Epithelial cell of esophagus (primary cell): Measurements from ENCODE around the gene SEZ6L.

ENCODE experiments used
- DNase-seq: peaks from one replicate; pipeline ENCODE4 v3.0.0; 2010; ENCODE audit warnings: low read depth
- H3K4me3 ChIP-seq: 2 replicates; pipeline ENCODE4 v1.5.1; 2011; ENCODE audit warnings: mild to moderate bottlenecking, low read length, control low read depth
- CTCF ChIP-seq: IDR thresholded peaks from 2 replicates; pipeline ENCODE4 v1.5.1; 2011; ENCODE audit warnings: low read depth, mild to moderate bottlenecking, low read length, control low read depth, inconsistent platforms; ENCODE audit not compliant: insufficient read depth; ENCODE audit errors: missing control alignments

SEZ6L gene

DNA sequence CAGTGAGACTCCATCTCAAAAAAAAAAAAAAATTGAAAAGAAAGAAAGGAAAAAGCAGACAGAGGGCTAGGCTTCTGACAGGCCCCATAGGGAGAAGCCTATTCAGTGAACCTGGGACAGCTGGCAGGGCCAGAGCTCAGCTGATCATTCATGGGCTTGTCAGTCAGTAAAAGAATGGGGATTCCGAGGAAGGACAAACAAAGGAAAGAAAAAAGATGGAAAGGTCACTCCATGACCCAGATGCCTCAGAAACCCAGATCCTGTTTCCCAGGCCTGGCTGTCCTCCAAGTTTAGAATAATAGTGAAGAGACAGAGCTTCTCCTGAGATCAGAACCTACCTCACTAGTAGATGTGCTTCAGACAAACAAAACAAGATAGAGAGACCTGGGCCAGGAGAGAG is 225.5 kb downstream of the SEZ6L start:
- no peak for TF ChIP-seq CTCF
- DNase-seq: no peak
- no peak overlapping the region for H3K4me3 ChIP-seq

- no peak for DNase-seq
- TF ChIP-seq CTCF: no peak
- H3K4me3 ChIP-seq: no peak overlapping the region
Observed at GRCh38 chr22:26395926-26396325, 226.7 kb downstream of the SEZ6L start.

GRCh38 chr22:26398741-26399153 is 229.5 kb downstream of the SEZ6L start:
- TF ChIP-seq CTCF: peak; percentile 85
- peak; percentile 83 for DNase-seq
- H3K4me3 ChIP-seq: no peak overlapping the region

GRCh38 chr22:26399289-26399688 is 230.0 kb downstream of the SEZ6L start:
- no peak for DNase-seq
- no peak for TF ChIP-seq CTCF
- no peak overlapping the region for H3K4me3 ChIP-seq

- TF ChIP-seq CTCF: no peak
- no peak for DNase-seq
Observed at GRCh38 chr22:26401726-26402125, 232.5 kb downstream of the SEZ6L start.

DNA sequence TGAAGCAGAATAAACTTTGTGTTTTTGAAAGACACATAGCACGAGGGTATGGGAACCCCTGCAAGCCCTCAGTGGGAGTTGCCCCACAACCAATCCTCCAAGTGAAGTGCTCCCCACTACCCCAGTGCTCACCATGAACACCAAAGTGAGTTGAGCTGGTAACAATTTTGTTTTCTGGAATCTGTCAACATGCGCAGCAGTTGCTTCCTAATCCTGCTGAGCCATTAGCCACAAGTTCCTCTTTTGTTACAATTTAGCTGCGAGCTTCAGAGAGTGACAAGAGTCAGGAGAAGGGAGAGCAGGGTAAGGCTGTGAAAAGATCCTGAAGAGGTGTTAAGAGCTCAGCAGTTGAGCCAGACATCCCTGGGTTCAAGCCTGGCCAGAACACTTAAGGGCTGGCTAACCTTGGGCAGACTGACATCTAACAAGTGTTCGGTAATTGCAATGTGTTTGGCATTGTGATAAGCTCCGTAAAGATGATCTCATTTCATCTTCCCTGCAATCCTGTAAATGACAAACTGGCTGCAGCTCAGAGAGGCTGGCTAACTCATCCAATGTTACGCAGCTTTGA is 235.7 kb downstream of the SEZ6L start:
- H3K4me3 ChIP-seq: no peak overlapping the region

More at GRCh38 chr22:26401726-26402125, 232.5 kb downstream of the SEZ6L start:
- H3K4me3 ChIP-seq: no peak overlapping the region

More for the DNA sequence above, 235.7 kb downstream of the SEZ6L start:
- no peak for TF ChIP-seq CTCF
- DNase-seq: no peak
